CD4-positive, alpha-beta T cell treated with Interleukin-6 at 100 ng/mL for 8 hours (primary cell): Measurements from ENCODE around the gene MPRIP.

ENCODE experiments used
- DNase-seq: peaks from one replicate; pipeline ENCODE4 v3.0.0-alpha.2; 2020; ENCODE audit warnings: mixed read lengths, low spot score

The MPRIP gene

DNA sequence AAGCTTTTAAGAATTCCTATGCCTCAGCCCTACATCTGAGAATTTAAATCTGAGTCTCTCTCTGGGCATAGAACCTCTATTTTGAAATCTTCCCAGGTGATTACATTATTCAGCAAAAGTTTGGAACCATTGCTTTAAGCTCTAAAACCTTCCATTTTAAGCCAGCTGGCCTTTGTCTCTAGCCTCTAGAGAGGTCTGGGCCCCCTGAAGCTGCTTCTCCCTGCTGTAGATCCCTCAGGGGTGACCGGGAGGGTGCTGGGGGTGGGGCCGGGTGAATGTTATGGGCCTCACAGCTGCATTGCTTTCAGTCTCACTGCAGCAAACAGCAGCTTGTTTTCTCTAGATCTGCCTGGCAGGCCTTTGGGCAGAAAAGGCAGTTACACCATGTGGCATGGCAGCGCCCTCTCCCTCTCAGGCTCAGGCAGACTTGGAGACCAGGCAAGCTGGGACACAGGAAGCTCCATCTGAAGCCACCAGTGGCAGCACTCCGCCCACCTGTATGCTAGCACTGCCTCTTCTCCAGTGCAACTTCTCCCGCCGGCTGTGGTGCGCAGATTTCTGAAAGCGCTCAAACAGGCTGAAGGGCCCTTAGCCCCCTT lies 66.3 kb downstream of the MPRIP start:
- DNase-seq, result no peak

GRCh38 chr17:17109256-17109655 lies 67.0 kb downstream of the MPRIP start:
- DNase-seq, result peak; percentile 14

GRCh38 chr17:17109907-17110306 lies 67.7 kb downstream of the MPRIP start:
- peak; percentile 50 for DNase-seq

DNA sequence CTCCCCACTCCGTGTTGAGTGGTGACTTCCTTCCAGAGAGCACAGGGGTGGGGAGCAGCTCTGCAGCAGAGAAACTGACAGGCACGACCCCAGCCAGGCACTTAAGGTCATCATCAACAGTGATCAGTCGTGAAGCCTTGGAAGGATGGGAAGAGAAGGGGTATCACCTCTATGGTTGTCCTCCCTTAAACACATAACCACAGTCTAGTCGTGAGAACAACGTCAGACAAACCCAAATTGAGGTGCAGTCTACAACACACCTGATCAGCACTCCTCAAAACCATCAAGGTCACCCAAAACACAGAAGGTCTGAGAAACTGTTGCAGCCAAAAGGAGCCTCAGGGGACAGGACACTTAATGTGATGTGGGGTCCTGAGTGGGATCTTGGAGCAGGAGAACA lies 68.3 kb downstream of the MPRIP start:
- DNase-seq, result no peak

DNA sequence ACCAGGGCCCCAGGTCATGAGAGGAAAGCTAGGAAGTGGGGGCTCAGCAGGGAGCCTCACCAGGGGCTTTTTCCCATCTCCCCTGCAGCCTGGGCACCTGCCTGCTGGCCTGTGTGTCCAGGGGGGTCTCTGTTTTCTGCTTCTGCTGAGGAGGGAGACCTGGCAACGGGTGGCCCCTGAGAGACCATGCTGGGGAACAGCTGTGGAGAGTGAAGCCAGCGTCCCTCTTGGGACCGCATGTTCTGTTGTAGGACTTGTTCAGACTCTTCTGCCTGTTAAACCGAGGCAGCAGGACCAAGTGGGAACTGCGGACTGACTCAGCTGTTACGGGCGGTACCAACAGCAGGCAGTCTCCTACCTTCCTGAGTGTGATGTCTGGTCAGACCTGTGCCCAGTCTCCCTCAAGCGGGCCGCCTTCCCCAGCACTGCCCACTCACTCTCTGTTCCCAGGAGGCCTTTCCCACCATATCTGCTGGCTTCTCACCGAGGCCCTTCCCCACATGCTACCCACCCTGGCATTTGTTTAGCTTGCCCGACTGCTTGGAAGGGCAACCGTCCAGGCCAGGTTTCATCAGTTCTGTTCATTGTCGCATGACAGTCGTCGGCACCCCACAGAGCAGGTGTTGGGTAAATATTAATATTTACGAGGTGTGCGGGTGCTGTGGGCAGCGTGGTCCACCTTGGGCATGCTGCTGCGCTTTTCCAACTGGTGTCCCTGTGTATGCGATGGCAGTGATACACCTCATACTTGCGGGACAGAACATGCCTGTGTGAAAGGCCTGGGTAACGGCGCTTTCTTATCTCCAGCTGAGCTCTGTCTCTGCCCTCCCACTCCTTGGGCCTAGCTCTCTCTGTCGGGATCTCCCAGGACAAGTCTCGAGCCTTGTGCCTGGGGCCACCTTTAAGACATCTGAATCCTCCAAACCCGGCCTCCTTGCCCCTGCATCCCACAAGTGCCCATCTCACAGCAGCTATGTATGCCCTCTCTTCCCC lies 69.4 kb downstream of the MPRIP start:
- no peak for DNase-seq

DNA sequence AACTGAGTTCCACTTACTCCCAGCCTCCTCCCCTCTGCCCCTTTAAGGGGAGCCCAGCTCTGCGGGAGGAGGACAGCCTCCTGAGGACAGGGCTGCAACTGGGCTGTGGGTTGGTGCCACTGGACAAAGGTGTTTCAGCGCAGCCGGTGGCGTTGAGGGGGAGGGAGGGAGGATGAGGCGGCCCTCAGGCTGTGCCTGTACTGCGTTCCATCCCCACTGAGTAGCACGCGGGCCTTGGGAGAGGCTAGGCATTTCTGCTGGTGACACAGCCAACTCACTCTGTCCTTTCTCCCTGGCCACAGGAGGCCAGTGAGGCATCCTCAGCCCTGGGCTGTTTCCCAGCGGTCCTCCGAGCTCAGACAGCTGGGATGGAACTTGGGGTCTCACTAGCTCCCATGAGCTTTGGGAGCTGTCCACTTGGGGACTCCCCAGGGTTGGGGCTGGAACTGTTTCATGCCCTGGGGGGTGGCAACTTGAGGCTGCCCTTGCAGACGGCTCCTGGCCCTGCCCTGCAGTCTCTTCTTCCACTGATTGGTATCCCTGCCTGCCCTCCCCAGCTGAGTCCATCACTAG lies 70.5 kb downstream of the MPRIP start:
- no peak for DNase-seq

GRCh38 chr17:17114592-17115225 lies 72.5 kb downstream of the MPRIP start:
- no peak for DNase-seq

GRCh38 chr17:17115620-17116019 lies 73.4 kb downstream of the MPRIP start:
- DNase-seq, result no peak

- DNase-seq, result no peak
These were observed 74.1 kb downstream of the MPRIP start for GRCh38 chr17:17116406-17116805.

GRCh38 chr17:17117923-17118322 lies 75.7 kb downstream of the MPRIP start:
- no peak for DNase-seq

- DNase-seq, result no peak
These were observed 76.1 kb downstream of the MPRIP start for GRCh38 chr17:17118399-17118798.

- no peak for DNase-seq
These were observed 76.8 kb downstream of the MPRIP start for GRCh38 chr17:17119106-17119505.

- peak; percentile 79 for DNase-seq
These were observed 77.3 kb downstream of the MPRIP start for GRCh38 chr17:17119533-17119932.

GRCh38 chr17:17120294-17120693 lies 78.0 kb downstream of the MPRIP start:
- DNase-seq, result no peak

DNA sequence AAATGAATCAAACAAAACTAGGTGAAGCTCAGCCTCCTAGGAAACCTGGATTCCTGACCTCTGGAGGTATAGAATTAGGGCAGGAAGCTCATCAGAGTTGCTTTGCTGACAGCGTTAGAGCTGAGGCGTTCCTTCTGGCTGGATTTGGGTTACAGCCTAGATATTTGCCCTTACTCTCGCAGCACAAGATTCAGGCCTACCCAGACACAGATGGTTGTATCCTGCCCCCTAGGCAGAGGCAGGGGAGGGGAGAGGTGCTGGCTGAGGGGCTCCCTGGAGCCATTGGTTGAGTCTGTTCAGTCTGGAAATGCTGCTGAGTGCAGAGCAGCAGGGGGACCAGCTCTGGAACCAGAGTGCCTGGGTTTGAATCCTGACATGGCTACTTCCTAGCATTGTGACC lies 78.4 kb downstream of the MPRIP start:
- no peak for DNase-seq

GRCh38 chr17:17121162-17121561 lies 78.9 kb downstream of the MPRIP start:
- DNase-seq, result no peak

DNA sequence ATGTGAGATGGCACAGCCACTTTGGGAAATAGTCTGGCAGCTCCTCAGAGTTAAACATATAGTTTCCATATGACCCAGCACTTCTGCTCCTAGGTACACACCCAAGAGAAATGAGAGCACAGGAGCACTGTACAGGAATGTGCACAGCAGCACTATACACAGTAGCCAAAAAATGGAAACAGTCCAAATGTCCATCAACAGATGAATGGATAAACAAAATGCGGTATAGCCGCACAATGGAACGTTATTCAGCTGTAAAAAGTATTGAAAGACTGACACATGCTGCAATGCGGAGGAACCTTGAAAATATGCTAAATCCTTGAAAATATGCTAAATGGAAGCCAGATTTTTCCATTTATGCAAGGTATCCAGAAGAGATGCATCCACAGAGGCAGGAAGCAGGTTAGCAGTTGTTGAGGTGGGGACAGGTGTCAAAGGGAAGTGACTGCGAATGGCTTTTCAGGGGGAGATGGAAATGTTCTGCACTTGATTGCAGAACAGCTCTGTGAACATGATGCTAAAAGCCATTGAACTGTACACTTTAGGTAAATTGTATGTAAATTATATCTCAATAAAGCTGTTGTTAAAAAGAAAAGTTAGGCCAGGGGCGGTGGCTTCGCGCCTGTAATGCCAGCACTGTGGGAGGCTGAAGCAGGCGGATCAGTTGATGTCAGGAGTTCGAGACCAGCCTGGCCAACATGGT lies 80.7 kb downstream of the MPRIP start:
- DNase-seq, result no peak

- DNase-seq, result no peak
These were observed 82.1 kb downstream of the MPRIP start for GRCh38 chr17:17124341-17124740.

- peak; percentile 53 for DNase-seq
These were observed 83.2 kb downstream of the MPRIP start for GRCh38 chr17:17125136-17126084.
